OCI-M2 (cell line): ENCODE results near the gene FARS2.

Source experiments
- DNase-seq: peaks from one replicate; lab custom pipeline; 2025; ENCODE audit not compliant: unreplicated experiment; lab: John Stamatoyannopoulos, UW

FARS2 gene

GRCh38 chr6:5316951-5317350 lies 55.6 kb downstream of the FARS2 start:
- DNase-seq: no peak

GRCh38 chr6:5318617-5319272 lies 57.4 kb downstream of the FARS2 start:
- no peak for DNase-seq

- no peak for DNase-seq
Observed at GRCh38 chr6:5323979-5324378, 62.7 kb downstream of the FARS2 start.

- no peak for DNase-seq
Observed at GRCh38 chr6:5325173-5325572, 63.9 kb downstream of the FARS2 start.

GRCh38 chr6:5326022-5326641 lies 64.8 kb downstream of the FARS2 start:
- DNase-seq: no peak

GRCh38 chr6:5328800-5329199 lies 67.5 kb downstream of the FARS2 start:
- DNase-seq: no peak

- no peak for DNase-seq
Observed at GRCh38 chr6:5331845-5332442, 70.6 kb downstream of the FARS2 start.

- DNase-seq: no peak
Observed at GRCh38 chr6:5333658-5334057, 72.3 kb downstream of the FARS2 start.

- DNase-seq: no peak
Observed at GRCh38 chr6:5334341-5334740, 73.0 kb downstream of the FARS2 start.

GRCh38 chr6:5335020-5335419 lies 73.7 kb downstream of the FARS2 start:
- DNase-seq: no peak

GRCh38 chr6:5337573-5337972 lies 76.3 kb downstream of the FARS2 start:
- DNase-seq: no peak

GRCh38 chr6:5338177-5338960 lies 77.1 kb downstream of the FARS2 start:
- no peak for DNase-seq

GRCh38 chr6:5339786-5340185 lies 78.5 kb downstream of the FARS2 start:
- no peak for DNase-seq

GRCh38 chr6:5341845-5342244 lies 80.5 kb downstream of the FARS2 start:
- no peak for DNase-seq

GRCh38 chr6:5343998-5344397 lies 82.7 kb downstream of the FARS2 start:
- DNase-seq: no peak

- DNase-seq: no peak
Observed at GRCh38 chr6:5345324-5345723, 84.0 kb downstream of the FARS2 start.

GRCh38 chr6:5351552-5352210 lies 90.4 kb downstream of the FARS2 start:
- no peak for DNase-seq

- DNase-seq: no peak
Observed at GRCh38 chr6:5353971-5354370, 92.7 kb downstream of the FARS2 start.

- no peak for DNase-seq
Observed at GRCh38 chr6:5357486-5357885, 96.2 kb downstream of the FARS2 start.

GRCh38 chr6:5359417-5359816 lies 98.1 kb downstream of the FARS2 start:
- DNase-seq: no peak

GRCh38 chr6:5361396-5361795 lies 100.1 kb downstream of the FARS2 start:
- DNase-seq: no peak
